SK-N-SH (cell line): ENCODE data around the gene MYRF.

Experiments
- CTCF ChIP-seq: fragments of 200-600 bp; sonication (generic); IDR thresholded peaks from 2 replicates; pipeline ENCODE4 v1.6.1; 2017; ENCODE audit warnings: antibody characterized with exemption, mild to moderate bottlenecking, moderate library complexity
- EZH2phosphoT487 ChIP-seq: fragments of 200-600 bp; sonication (generic); IDR thresholded peaks from 2 replicates; pipeline ENCODE4 v1.6.1; 2017; ENCODE audit warnings: low read depth, mixed run types, mild to moderate bottlenecking, antibody characterized with exemption, moderate library complexity, borderline replicate concordance
- REST ChIP-seq: IDR thresholded peaks from 2 replicates; pipeline ENCODE4 v1.6.1; 2012; ENCODE audit warnings: mild to moderate bottlenecking, low read depth, low read length, moderate library complexity
- TCF12 ChIP-seq: IDR thresholded peaks from 2 replicates; pipeline ENCODE4 v1.4.0; 2012
- YY1 ChIP-seq: IDR thresholded peaks from 2 replicates; pipeline ENCODE4 v1.4.0; 2012; ENCODE audit warnings: low read depth, mild to moderate bottlenecking

DNA sequence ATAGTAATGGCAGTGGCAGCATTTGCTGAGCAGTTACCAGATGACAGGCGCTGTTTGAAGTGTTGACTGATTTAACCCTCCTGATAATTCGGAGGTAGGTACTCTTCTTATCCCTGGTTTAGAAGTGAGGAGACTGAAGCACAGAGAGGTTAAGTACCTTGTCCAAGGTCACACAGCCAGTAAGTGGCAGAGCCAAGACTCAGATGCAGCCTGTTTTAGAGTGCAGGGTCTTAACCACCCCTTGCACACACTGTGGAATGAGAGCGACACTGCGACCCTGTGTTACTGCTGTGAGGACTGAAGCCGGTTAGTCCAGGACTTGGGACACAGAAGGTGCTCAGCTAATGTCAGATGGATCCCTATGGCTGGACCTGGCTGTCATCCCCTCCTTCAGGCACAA is 37.5 kb upstream of the MYRF start:
- TF ChIP-seq CTCF: no peak
- no peak for TF ChIP-seq EZH2phosphoT487
- no peak for TF ChIP-seq YY1
- no peak for TF ChIP-seq TCF12
- no peak for TF ChIP-seq REST
